Esophagus squamous epithelium (tissue), 4 donors: Measurements from ENCODE around the gene DMKN.

Experiments
- CTCF ChIP-seq, 6 experiments: fragments of 450-650 bp in 4 of 6; fragments of 200-600 bp in 2 of 6; sonication (generic) in 2 of 6; IDR thresholded peaks; one replicate each; pipeline ENCODE4 v1.5.1; 2016 to 2019; ENCODE audit warnings: antibody characterized with exemption in 6 of 6, mild to moderate bottlenecking in 4 of 6, moderate library complexity in 4 of 6
- POLR2A ChIP-seq, 4 donors: fragments of 450-650 bp; IDR thresholded peaks; one replicate each; pipeline ENCODE4 v1.6.1; 2017; ENCODE audit warnings: antibody characterized with exemption in 4 of 4, mild to moderate bottlenecking in 4 of 4, moderate library complexity in 3 of 4

GRCh38 chr19:35561436-35561835 is 48.0 kb upstream of the DMKN start:
- TF ChIP-seq CTCF (IDR thresholded peaks at IDR 0.05) = no peak
- TF ChIP-seq POLR2A (IDR thresholded peaks at IDR 0.05) = no peak
